GM12874 (cell line): ENCODE measurements around the gene LIN9.

Experiments used
- TF ChIP-seq, protein P1 (sequence below): IDR thresholded peaks from 2 replicates; pipeline ENCODE4 v1.5.1; 2011; ENCODE audit warnings: low read depth, mild to moderate bottlenecking, control low read depth, low read length, moderate library complexity; ENCODE audit not compliant: insufficient read depth

LIN9 gene

GRCh38 chr1:226281058-226281457 lies 27.9 kb downstream of the LIN9 start:
- TF ChIP-seq, protein P1, sequence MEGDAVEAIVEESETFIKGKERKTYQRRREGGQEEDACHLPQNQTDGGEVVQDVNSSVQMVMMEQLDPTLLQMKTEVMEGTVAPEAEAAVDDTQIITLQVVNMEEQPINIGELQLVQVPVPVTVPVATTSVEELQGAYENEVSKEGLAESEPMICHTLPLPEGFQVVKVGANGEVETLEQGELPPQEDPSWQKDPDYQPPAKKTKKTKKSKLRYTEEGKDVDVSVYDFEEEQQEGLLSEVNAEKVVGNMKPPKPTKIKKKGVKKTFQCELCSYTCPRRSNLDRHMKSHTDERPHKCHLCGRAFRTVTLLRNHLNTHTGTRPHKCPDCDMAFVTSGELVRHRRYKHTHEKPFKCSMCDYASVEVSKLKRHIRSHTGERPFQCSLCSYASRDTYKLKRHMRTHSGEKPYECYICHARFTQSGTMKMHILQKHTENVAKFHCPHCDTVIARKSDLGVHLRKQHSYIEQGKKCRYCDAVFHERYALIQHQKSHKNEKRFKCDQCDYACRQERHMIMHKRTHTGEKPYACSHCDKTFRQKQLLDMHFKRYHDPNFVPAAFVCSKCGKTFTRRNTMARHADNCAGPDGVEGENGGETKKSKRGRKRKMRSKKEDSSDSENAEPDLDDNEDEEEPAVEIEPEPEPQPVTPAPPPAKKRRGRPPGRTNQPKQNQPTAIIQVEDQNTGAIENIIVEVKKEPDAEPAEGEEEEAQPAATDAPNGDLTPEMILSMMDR = no peak

DNA sequence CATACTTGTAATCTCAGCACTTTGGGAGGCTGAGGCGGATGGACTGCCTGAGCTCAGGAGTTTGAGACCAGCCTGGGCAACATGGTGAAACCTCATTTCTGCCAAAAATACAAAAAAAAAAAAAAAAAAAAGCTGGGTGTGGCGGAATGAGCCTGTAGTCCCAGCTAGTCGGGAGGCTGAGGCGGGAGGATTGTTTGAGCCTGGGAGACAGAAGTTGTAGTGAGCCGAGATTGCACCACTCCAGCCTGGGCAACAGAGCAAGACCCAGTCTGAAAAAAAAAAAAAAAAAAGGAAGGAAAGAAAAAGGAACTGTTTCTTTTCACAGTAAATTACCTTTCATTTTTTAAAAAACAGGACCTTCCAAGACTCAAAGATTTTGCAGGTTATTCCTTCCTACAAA lies 29.5 kb downstream of the LIN9 start:
- TF ChIP-seq, protein P1 = no peak

DNA sequence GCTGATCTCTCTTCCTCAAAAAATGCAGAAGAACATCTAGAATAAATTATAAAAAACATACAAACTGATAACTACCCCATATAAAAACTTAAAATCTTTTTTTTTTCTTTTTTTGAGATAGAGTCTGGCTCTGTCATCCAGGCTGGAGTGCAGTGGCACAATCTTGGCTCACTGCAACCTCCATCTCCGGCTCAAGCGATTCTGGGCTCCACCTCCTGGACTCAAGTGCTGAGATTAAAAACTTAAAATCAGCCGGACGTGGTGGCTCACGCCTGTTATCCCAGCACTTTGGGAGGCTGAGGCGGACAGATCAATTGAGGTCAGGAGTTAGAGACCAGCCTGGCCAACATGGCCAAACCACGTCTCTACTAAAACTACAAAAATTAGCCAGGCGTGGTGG lies 31.1 kb downstream of the LIN9 start:
- TF ChIP-seq, protein P1 = no peak

DNA sequence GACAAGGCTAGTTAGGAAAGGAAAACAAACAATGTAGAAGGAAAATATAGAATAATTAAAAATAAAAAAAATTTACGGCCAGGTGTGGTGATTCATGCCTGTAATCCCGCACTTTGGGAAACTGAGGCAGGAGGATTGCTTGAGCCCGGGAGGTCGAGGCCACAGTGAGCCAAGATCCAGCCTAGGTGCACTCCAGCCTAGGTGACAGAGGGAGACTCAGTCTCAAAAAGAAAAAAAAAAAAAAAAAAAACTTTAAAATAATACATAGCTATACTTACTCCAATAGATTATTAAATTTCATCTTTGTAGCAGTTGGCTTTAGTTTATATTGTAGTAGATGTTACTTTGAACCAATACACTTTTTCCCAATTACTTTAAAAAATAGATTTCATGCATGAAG lies 32.0 kb downstream of the LIN9 start:
- TF ChIP-seq, protein P1 = no peak

DNA sequence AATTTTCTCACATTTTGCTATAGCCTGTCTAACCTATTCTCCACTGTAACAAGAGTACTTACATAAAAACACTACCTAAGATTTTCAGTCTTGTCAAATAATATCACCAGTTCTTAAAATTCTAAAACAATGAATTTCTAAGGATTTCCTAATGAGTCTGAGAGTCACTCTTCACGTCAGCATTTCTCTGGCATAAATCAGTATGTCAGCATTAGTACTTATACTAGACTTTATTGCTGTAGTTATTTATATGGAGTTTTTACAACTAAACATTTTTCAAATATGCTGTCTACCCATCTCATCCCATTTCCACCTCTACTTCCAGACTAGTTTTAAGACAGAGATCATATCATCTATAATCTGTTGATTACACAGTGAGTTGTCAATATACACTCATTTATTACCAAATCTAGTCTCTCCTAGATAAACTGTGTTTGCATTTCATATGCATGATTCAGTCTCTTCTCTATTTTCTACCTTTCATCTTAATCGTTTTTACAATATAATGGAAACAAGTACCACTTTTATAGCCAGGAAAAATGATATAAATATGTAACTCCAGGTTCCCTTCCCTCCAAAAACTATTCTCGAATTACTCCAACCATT lies 32.8 kb downstream of the LIN9 start:
- TF ChIP-seq, protein P1 = no peak

- TF ChIP-seq, protein P1 = no peak
Measured at GRCh38 chr1:226274138-226274537, 34.8 kb downstream of the LIN9 start.

- TF ChIP-seq, protein P1 = no peak
Measured at GRCh38 chr1:226268421-226269124, 40.4 kb downstream of the LIN9 start.
